CD4-positive, alpha-beta T cell treated with Interleukin-2 at 100 ng/mL for 4 hours (primary cell): ENCODE data around the gene TMEM128.
"Not testable (repeated sequence)": the region's sequence is repeated elsewhere in the genome, so short reads cannot be mapped to it uniquely, and the experiment has no call there.

Source experiments
- DNase-seq: peaks from one replicate; pipeline ENCODE4 v3.0.0-alpha.2; 2020; ENCODE audit warnings: low spot score

Gene TMEM128

DNA sequence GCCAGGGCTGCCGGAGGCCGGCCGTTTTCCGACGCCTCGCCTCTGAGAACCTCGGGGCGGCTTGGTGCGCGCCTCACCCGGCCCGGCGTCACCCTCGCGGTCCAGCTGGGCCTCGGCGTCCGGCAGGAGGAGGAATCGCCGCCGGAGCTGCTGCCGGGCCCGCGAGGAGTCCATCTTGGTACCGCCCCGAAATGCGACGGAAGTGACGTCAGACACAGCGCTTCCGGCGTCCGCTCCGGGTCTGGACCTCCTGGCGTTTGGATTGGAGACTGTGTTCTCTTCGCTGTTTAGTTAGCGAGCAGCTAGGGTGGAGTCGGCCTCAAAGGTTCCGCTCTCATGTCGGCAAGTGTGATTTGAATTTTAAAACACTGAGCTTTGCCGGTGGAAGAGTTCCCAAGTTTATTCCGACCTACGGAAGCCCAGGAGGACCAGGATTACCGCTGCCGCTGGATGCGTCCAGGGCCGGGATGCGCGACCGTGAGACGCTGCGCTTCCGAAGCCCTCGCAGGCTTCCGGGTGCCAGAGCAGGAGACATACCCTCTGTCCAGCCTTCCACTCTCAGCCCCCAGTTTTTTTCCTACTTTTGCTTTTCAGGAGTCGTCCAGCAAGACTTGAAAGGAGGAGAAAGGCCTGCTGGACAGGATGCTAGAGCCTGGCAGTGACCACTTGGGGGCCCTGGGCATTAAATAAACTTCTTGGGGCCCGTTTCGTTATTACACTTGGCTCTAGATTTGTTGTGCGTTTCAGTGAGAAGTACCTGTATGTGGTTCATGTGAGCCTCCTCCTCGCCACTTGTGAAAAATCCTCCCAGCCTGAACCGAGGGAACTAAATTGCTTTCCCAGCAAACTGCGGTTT lies at the start of gene TMEM128:
TMEM128 (minus strand) TSS at position 195 of the 856 bp plus-strand sequence; CDS start at position 174, 21 bp downstream.
- DNase-seq = peak; percentile 92

- no peak for DNase-seq
Observed at GRCh38 chr4:4296283-4296846, 48.3 kb upstream of the TMEM128 start.

- no peak for DNase-seq
Observed at GRCh38 chr4:4293279-4293678, 45.3 kb upstream of the TMEM128 start.

GRCh38 chr4:4289941-4290850 lies 42.2 kb upstream of the TMEM128 start, which contains the start of the genes LYAR and ZBTB49:
TSS of gene LYAR (minus strand) at chr4:4290154. CDS start at chr4:4283742, 6,412 bp downstream.
TSS of gene ZBTB49 (plus strand) at chr4:4290251. CDS start at chr4:4299946, 9,695 bp downstream.
- peak; percentile 97 for DNase-seq

DNA sequence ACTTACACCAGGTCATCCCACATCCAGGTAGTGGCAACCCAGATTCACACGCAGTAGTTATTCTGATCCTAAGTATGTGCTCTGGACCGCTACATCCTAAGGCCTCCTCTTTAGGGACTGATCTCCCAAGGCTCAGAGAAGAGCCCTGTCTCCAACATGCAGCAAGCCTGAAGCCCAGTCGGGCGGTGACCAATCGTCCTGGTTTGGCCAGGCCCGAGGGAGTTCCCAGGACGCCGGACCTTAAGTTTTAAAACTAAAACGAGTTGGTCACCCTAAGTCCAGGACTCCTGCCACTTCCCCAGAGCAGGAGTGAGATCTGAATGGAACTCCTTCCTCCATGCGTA lies 41.5 kb upstream of the TMEM128 start:
- no peak for DNase-seq

DNA sequence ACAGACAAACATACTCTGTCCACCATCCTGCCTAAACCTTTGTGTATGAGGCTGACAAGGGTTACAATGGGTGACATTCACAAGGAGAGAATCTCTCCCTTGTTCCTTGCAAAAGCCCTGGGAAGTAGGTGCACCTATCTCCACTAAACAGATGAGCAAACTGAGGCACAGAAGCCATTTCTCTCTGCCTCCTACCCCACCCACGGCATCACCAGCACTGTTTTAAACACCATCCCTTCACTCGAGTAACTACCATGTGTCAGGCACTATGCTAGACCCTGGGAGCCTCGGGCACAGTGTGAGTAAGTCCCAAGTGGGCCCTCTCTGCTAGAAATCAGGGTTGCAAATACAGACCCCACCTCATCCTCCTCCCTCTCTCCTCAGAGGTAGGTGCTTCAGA lies 41.0 kb upstream of the TMEM128 start:
- DNase-seq = no peak

- no peak for DNase-seq
Observed at GRCh38 chr4:4288098-4288497, 40.1 kb upstream of the TMEM128 start.

- no peak for DNase-seq
Observed at GRCh38 chr4:4284827-4285618, 37.0 kb upstream of the TMEM128 start.

DNA sequence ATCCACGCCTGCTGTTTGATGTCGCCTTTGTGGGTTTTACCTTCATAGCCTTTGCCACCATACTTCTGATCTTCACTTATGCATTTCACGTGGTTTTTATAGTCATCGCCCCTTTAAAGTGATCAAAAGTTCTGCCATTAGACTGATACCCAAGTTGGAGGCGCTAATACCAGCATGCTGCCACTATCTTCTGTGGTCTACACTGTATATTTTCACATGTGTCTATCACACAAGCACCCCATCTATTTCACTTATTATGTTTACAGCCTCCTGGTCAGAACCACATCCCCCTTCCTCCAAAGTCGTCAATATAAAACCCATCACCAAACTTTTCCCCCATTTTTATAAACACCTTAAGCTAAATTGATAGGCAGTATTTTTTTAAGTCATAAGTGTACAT lies 33.8 kb upstream of the TMEM128 start:
- DNase-seq = no peak

GRCh38 chr4:4277531-4277930 lies 29.5 kb upstream of the TMEM128 start:
- no peak for DNase-seq

DNA sequence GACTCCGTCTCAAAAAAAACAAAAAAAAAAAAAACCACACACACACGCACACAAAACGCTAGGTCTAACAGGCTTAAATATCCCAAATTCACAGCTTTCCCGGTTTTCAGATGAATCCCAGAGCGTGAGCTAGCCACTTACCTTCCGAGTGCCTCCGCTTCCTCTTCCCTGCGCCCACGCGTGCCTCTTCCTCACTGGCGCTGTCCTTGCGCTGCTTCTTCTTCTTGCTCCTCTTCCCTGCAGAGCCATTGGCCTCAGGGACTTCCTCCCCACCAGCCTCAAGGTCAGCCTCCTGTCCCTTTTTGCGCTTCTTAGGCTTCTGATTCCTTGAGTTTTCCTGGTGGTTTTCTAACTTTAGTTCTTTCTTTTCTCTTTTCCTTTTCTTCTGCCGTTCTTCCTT lies 26.2 kb upstream of the TMEM128 start:
- no peak for DNase-seq

DNA sequence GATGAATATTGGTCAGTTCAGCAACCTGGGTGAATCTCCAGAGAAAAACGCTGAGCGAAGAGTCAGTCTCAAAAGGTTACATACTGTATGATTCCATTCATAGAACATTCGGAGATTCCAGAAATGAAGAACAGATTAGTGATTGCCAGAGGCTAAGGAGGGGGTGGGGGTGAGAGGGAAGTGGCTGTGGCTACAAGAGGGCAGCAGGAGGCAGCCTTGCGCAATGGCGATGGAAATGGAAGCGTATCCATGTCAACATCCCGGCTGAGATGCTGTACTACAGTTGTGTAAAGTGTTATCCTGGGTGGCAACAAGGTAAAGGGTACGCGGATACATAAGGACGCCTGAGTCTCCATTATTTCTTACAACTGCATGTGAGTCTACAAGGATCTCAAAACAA lies 23.9 kb upstream of the TMEM128 start:
- DNase-seq = no peak

GRCh38 chr4:4270529-4270928 lies 22.5 kb upstream of the TMEM128 start:
- DNase-seq = peak; percentile 55

GRCh38 chr4:4269856-4270255 lies 21.8 kb upstream of the TMEM128 start:
- DNase-seq = peak; percentile 84

DNA sequence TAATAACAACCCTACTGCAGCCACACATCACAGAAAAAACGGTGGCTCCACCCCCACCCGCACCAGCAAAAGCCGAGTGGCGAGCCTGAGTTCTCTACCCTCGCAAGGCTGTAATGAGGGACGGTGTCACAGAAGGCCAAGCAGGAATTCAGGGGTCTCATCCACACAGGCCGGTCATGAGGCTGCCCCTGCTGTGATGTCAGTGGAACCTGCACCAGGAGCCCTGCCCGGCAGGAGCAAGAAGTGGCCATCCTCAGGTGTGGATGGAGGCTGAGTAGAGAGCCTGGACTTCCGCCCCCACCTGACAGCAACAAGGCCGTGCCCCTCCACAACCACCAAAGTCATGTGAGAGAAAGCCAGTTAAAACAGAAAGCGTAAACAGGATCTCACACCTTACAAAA lies 21.3 kb upstream of the TMEM128 start:
- peak; percentile 69 for DNase-seq

DNA sequence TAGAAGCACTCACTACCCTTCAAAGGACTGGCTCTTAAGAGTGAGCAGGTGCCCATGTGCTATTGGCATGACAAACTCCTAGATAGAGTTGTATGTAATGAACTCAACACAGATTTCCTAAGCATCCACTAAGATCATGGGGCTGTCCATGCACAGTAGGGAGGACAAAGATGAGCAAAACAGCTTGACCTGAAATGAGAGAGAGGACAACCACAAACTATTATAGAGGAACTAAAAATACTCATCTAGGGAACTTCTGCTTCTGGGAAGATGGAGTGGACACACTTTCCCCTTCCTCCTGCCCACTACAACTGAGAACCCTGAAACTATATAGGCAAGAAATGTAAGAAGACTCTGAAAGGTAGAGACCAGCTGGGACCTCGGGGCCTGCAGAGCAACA lies 20.8 kb upstream of the TMEM128 start:
- no peak for DNase-seq

- no peak for DNase-seq
Observed at GRCh38 chr4:4267981-4268380, 20.0 kb upstream of the TMEM128 start.

GRCh38 chr4:4260185-4260751 lies 12.2 kb upstream of the TMEM128 start:
- peak; percentile 80 for DNase-seq

GRCh38 chr4:4259484-4260100 lies 11.6 kb upstream of the TMEM128 start:
- DNase-seq = no peak

- DNase-seq = not testable (repeated sequence)
Observed at GRCh38 chr4:4257705-4258104, 9.7 kb upstream of the TMEM128 start.

DNA sequence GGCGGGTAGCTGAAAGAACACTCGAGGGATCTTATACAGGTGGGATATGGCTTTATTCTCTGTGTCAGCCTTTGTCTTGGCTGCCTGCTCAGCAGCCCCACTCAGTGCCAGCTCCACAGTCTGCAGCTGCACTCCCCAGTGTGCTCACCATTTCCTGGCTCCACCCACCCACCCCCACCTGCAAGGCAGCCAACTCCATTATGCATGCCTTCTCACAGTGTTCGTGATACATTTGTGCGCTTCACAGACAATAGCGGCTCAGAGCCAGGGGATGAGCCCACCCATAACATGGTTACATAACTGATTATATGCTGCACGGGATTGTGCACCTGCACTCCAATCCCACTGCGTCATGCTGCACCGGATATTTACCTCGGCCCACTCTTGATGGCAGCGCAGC lies 8.8 kb upstream of the TMEM128 start:
- DNase-seq = no peak
